B cell (primary cell): Measurements from ENCODE around the gene ZDHHC1. TPM values are rescaled to one million over a fixed set of nuclear protein-coding genes. Genes with fewer than 3 reads are reported as not detected.

Experiments
- ATAC-seq: fragments of 200-7000 bp; cut with Tn5 transposase; one replicate; pipeline ENCODE4 v1.10.0; 2021; ENCODE audit warnings: low read depth, mild to moderate bottlenecking, moderate number of reproducible peaks, moderate library complexity
- CTCF ChIA-PET: fragments of 350-600 bp; sonication (Branson Sonifier 250); formaldehyde crosslinking; loops from one replicate; lab custom pipeline; 2021; ENCODE audit warnings: antibody characterized with exemption, inconsistent platforms; lab: Charles Lee
- POLR2A ChIA-PET: fragments of 350-600 bp; sonication (Branson Sonifier 250); formaldehyde crosslinking; loops from one replicate; lab custom pipeline; 2021; ENCODE audit warnings: antibody characterized with exemption; lab: Charles Lee
- DNase-seq: peaks from one replicate; pipeline ENCODE4 v3.0.0; 2013
- H2AFZ ChIP-seq: 2 replicates; pipeline ENCODE4 v1.6.1; 2012; ENCODE audit warnings: mild to moderate bottlenecking, low read depth, low read length; ENCODE audit not compliant: insufficient read depth, poor library complexity, severe bottlenecking
- H3K27ac ChIP-seq, 2 donors: 1 replicate in 1 of 2; 2 replicates in 1 of 2; pipeline ENCODE4 v1.5.1; 2012 to 2013; ENCODE audit warnings: low read length in 2 of 2, mild to moderate bottlenecking in 2 of 2, moderate library complexity in 1 of 2
- H3K27me3 ChIP-seq, 4 experiments: fragments of 200-600 bp in 1 of 4; sonication (generic) in 1 of 4; replicated peaks in 1 of 4; 1 replicate in 2 of 4; 2 replicates in 2 of 4; pipeline versions ENCODE4 v1.6.1 to v1.7.0; 2013 to 2016; ENCODE audit warnings: low read length in 3 of 4, mild to moderate bottlenecking in 2 of 4, mixed read lengths in 1 of 4, moderate library complexity in 1 of 4; ENCODE audit not compliant: insufficient read depth in 4 of 4, control insufficient read depth in 3 of 4; ENCODE audit errors: control extremely low read depth in 1 of 4
- H3K36me3 ChIP-seq, 2 experiments: replicated peaks in 1 of 2; 1 replicate in 1 of 2; 2 replicates in 1 of 2; pipeline versions ENCODE4 v1.6.1 to v1.7.1; 2013; ENCODE audit warnings: low read length in 1 of 2; ENCODE audit not compliant: insufficient read depth in 2 of 2, control insufficient read depth in 1 of 2; ENCODE audit errors: control extremely low read depth in 1 of 2, extremely low read depth in 1 of 2
- H3K4me1 ChIP-seq, 2 donors: fragments of 200-600 bp in 1 of 2; sonication (generic) in 1 of 2; 1 replicate in 1 of 2; 2 replicates in 1 of 2; pipeline versions ENCODE4 v1.5.1 to v1.6.1; 2013 to 2017; ENCODE audit warnings: low read length in 2 of 2; ENCODE audit not compliant: control insufficient read depth in 2 of 2, insufficient read depth in 2 of 2
- H3K4me2 ChIP-seq: replicated peaks from 2 replicates; pipeline ENCODE3; 2012; ENCODE audit warnings: mild to moderate bottlenecking, low read depth, low read length; ENCODE audit not compliant: poor library complexity, severe bottlenecking
- H3K4me3 ChIP-seq, 5 experiments: fragments of 200-600 bp in 1 of 5; sonication (generic) in 1 of 5; 1 replicate in 3 of 5; 2 replicates in 2 of 5; pipeline versions ENCODE4 v1.5.1 to v1.7.0; 2011 to 2016; ENCODE audit warnings: low read length in 4 of 5, mild to moderate bottlenecking in 4 of 5, low read depth in 2 of 5, control low read depth in 1 of 5, moderate library complexity in 1 of 5; ENCODE audit not compliant: insufficient read depth in 1 of 5; ENCODE audit errors: control extremely low read depth in 1 of 5, extremely low read depth in 1 of 5
- H3K79me2 ChIP-seq: fragments of 200-600 bp; sonication (generic); one replicate; pipeline ENCODE4 v1.6.0; 2016; ENCODE audit warnings: low read length; ENCODE audit not compliant: control insufficient read depth, insufficient read depth
- H3K9ac ChIP-seq: fragments of 200-600 bp; sonication (generic); 2 replicates; pipeline ENCODE4 v1.6.1; 2017; ENCODE audit warnings: mild to moderate bottlenecking, low read length, moderate library complexity
- H3K9me3 ChIP-seq, 3 donors: one replicate each; pipeline versions ENCODE4 v1.6.1 to v1.7.1; 2013; ENCODE audit warnings: low read length in 2 of 3; ENCODE audit not compliant: control insufficient read depth in 2 of 3, insufficient read depth in 1 of 3; ENCODE audit errors: control extremely low read depth in 1 of 3
- H4K20me1 ChIP-seq: 2 replicates; pipeline ENCODE4 v1.6.0; 2012; ENCODE audit warnings: mild to moderate bottlenecking, low read length; ENCODE audit not compliant: insufficient read depth, control insufficient read depth, poor library complexity, severe bottlenecking
- H3K27ac Mint-ChIP-seq: one replicate; pipeline ENCODE4 v1.8.0; 2021; ENCODE audit warnings: mixed read lengths
- H3K27me3 Mint-ChIP-seq: one replicate; pipeline ENCODE4 v1.8.0; 2021; ENCODE audit warnings: mixed read lengths
- H3K4me1 Mint-ChIP-seq: one replicate; pipeline ENCODE4 v1.8.0; 2021; ENCODE audit warnings: mixed read lengths
- H3K4me3 Mint-ChIP-seq: one replicate; pipeline ENCODE4 v1.8.0; 2021; ENCODE audit warnings: mixed read lengths
- H3K9me3 Mint-ChIP-seq: one replicate; pipeline ENCODE4 v1.8.0; 2022; ENCODE audit warnings: mixed read lengths; ENCODE audit not compliant: insufficient read depth
- CTCF ChIP-seq: fragments of 200-600 bp; IDR thresholded peaks from one replicate; pipeline ENCODE4 v1.8.0; 2022; ENCODE audit warnings: antibody characterized with exemption, mild to moderate bottlenecking
- EZH2 ChIP-seq: IDR thresholded peaks from 2 replicates; pipeline ENCODE4 v1.6.1; 2012; ENCODE audit warnings: borderline replicate concordance, low read depth, mild to moderate bottlenecking, moderate library complexity, low read length; ENCODE audit not compliant: insufficient read depth, poor library complexity, severe bottlenecking
- WGBS: methylation state at CpG from one replicate; pipeline ENCODE4 v1.1.5; 2013; ENCODE audit warnings: missing lambda C conversion rate; ENCODE audit not compliant: insufficient coverage; 5-methylcytosine and 5-hydroxymethylcytosine counted together
- intact Hi-C: fragments of 100-400 bp; cut with micrococcal nuclease; formaldehyde crosslinking; loops from one replicate; pipeline ENCODE4 v1.10.0; 2022
- polyA plus RNA-seq: library from polyadenylated mRNA; depleted of rRNA; stranded (reverse); fragments of >200 nt; gene quantifications from 2 replicates; pipeline ENCODE4 v1.2.3, GENCODE V29; 2012
- total RNA-seq, 2 donors: library from RNA; stranded (reverse); fragments of 120-200 nt in 1 of 2; gene quantifications; 1 replicate in 1 of 2; 2 replicates in 1 of 2; pipeline versions ENCODE4 v1.2.3 to v1.2.4, GENCODE V29; 2013 to 2022

The ZDHHC1 gene
- total and polyA plus RNA-seq, 2 donors (not counting 1 experiment from before 2014, with no cell fraction given): 0.58 to 2.8 TPM

GRCh38 chr16:67459861-67460150, 43.5 kb upstream of the ZDHHC1 start:
- Histone ChIP-seq H3K27me3 (no peaks in the 10 kb centered on the region), H4K20me1 (peaks cover 99% of the 10 kb centered on the region), H3K4me3 (no peak overlapping the region), H3K36me3 (peaks cover 0 to 58% of the 10 kb centered on the region in 2 experiments), H3K79me2 (peaks cover 72% of the 10 kb centered on the region), H3K4me2 (no peak overlapping the region), H2AFZ (no peak overlapping the region), H3K9ac (no peak overlapping the region), H3K4me1 (peaks cover 0 to 10% of the 10 kb centered on the region in 2 donors), H3K9me3 (no peaks in the 10 kb centered on the region), H3K27ac (no peak overlapping the region)
- 96% methylated on average over 3 of the region's 3 CpGs for WGBS
- no peak for TF ChIP-seq EZH2
- no peak for TF ChIP-seq CTCF
- Mint-ChIP-seq H3K9me3 (no peaks in the 10 kb centered on the region), H3K4me1 (peaks cover 19% of the 10 kb centered on the region), H3K27me3 (no peaks in the 10 kb centered on the region), H3K4me3 (no peak overlapping the region), H3K27ac (no peak overlapping the region)
- no peak for ATAC-seq
- CTCF ChIA-PET: interaction anchor here (6.9 kb wide), 1 partner anchor 32 kb away, joined by 81 read pairs; no protein-coding TSS in a partner anchor
- POLR2A ChIA-PET: no interaction called here
- intact Hi-C loops: no loop called here
- DNase-seq: no peak

GRCh38 chr16:67459066-67459860, 43.0 kb upstream of the ZDHHC1 start:
- Mint-ChIP-seq H3K27ac (no peak overlapping the region), H3K4me3 (no peak overlapping the region), H3K4me1 (peaks cover 17% of the 10 kb centered on the region), H3K9me3 (no peaks in the 10 kb centered on the region), H3K27me3 (no peaks in the 10 kb centered on the region)
- Histone ChIP-seq H3K9me3 (no peaks in the 10 kb centered on the region), H3K27me3 (no peaks in the 10 kb centered on the region), H3K27ac (no peak overlapping the region), H3K4me2 (no peak overlapping the region), H3K79me2 (peaks cover 69% of the 10 kb centered on the region), H3K4me3 (no peak overlapping the region), H3K9ac (no peak overlapping the region), H4K20me1 (peaks cover 99% of the 10 kb centered on the region), H3K4me1 (peaks cover 0 to 10% of the 10 kb centered on the region in 2 donors), H2AFZ (no peak overlapping the region), H3K36me3 (peaks cover 0 to 58% of the 10 kb centered on the region in 2 experiments)
- DNase-seq (no peak), ATAC-seq (no peak)
- no peak for TF ChIP-seq CTCF
- no peak for TF ChIP-seq EZH2
- CTCF ChIA-PET: no interaction called here
- 96% methylated on average over 7 of the region's 7 CpGs for WGBS
- POLR2A ChIA-PET: no interaction called here
- intact Hi-C loops: no loop called here
